ENCODE results near the gene RASGEF1B.

RASGEF1B gene

GRCh38 chr4:81465406-81466340 lies 6.0 kb downstream of the RASGEF1B start:
- DNase-seq (ENCODE audit: low read depth), result no peak

- DNase-seq (ENCODE audit: low read depth), result no peak
These were observed 10.9 kb downstream of the RASGEF1B start for GRCh38 chr4:81460834-81461233.

- no peak for DNase-seq (ENCODE audit: low read depth)
These were observed 11.5 kb downstream of the RASGEF1B start for GRCh38 chr4:81460191-81460701.

GRCh38 chr4:81459228-81459627 lies 12.5 kb downstream of the RASGEF1B start:
- no peak for DNase-seq (ENCODE audit: low read depth)

GRCh38 chr4:81457921-81458520 lies 13.7 kb downstream of the RASGEF1B start:
- DNase-seq (ENCODE audit: low read depth), result no peak

- no peak for DNase-seq (ENCODE audit: low read depth)
These were observed 14.4 kb downstream of the RASGEF1B start for GRCh38 chr4:81457345-81457744.

- no peak for DNase-seq (ENCODE audit: low read depth)
These were observed 15.8 kb downstream of the RASGEF1B start for GRCh38 chr4:81455897-81456296.

GRCh38 chr4:81454948-81455347 lies 16.8 kb downstream of the RASGEF1B start:
- DNase-seq (ENCODE audit: low read depth), result no peak

- no peak for DNase-seq (ENCODE audit: low read depth)
These were observed 17.2 kb downstream of the RASGEF1B start for GRCh38 chr4:81454499-81454898.

GRCh38 chr4:81453024-81453423 lies 18.7 kb downstream of the RASGEF1B start:
- no peak for DNase-seq (ENCODE audit: low read depth)

- no peak for DNase-seq (ENCODE audit: low read depth)
These were observed 19.2 kb downstream of the RASGEF1B start for GRCh38 chr4:81452452-81453006.

- DNase-seq (ENCODE audit: low read depth), result no peak
These were observed 22.7 kb downstream of the RASGEF1B start for GRCh38 chr4:81449015-81449414.

- DNase-seq (ENCODE audit: low read depth), result no peak
These were observed 24.0 kb downstream of the RASGEF1B start for GRCh38 chr4:81447566-81448229.

- no peak for DNase-seq (ENCODE audit: low read depth)
These were observed 25.1 kb downstream of the RASGEF1B start for GRCh38 chr4:81446634-81447033.

GRCh38 chr4:81445196-81445595 lies 26.5 kb downstream of the RASGEF1B start:
- no peak for DNase-seq (ENCODE audit: low read depth)

GRCh38 chr4:81442484-81443085 lies 29.1 kb downstream of the RASGEF1B start:
- no peak for DNase-seq (ENCODE audit: low read depth)

- no peak for DNase-seq (ENCODE audit: low read depth)
These were observed 30.8 kb downstream of the RASGEF1B start for GRCh38 chr4:81440949-81441348.

GRCh38 chr4:81436941-81437574 lies 34.6 kb downstream of the RASGEF1B start:
- DNase-seq (ENCODE audit: low read depth), result no peak

- no peak for DNase-seq (ENCODE audit: low read depth)
These were observed 35.6 kb downstream of the RASGEF1B start for GRCh38 chr4:81436096-81436495.

- DNase-seq (ENCODE audit: low read depth), result no peak
These were observed 38.9 kb downstream of the RASGEF1B start for GRCh38 chr4:81432825-81433224.

GRCh38 chr4:81431971-81432370 lies 39.7 kb downstream of the RASGEF1B start:
- no peak for DNase-seq (ENCODE audit: low read depth)

All from CMK (cell line).